T follicular helper cell (primary cell): ENCODE data around the gene FOXD3.
"Not testable (repeated sequence)": the region's sequence is repeated elsewhere in the genome, so short reads cannot be mapped to it uniquely, and the experiment has no call there.

ENCODE experiments used
- DNase-seq: peaks from one replicate; pipeline ENCODE4 v3.0.0-alpha.2; 2020; ENCODE audit warnings: low read depth

FOXD3 gene

GRCh38 chr1:63321066-63321784 lies 1.1 kb upstream of the FOXD3 start:
- DNase-seq = no peak

GRCh38 chr1:63321785-63322113 lies 618 bp upstream of the FOXD3 start:
- DNase-seq = no peak

- DNase-seq = peak; percentile 22
Measured at GRCh38 chr1:63322944-63323864, 837 bp downstream of the FOXD3 start.

- no peak for DNase-seq
Measured at GRCh38 chr1:63323865-63324778, 1.8 kb downstream of the FOXD3 start.

- no peak for DNase-seq
Measured at GRCh38 chr1:63324779-63325119, 2.4 kb downstream of the FOXD3 start.

GRCh38 chr1:63325279-63325985 lies 3.1 kb downstream of the FOXD3 start:
- no peak for DNase-seq

GRCh38 chr1:63326106-63326472 lies 3.7 kb downstream of the FOXD3 start:
- no peak for DNase-seq

- no peak for DNase-seq
Measured at GRCh38 chr1:63326473-63327380, 4.4 kb downstream of the FOXD3 start.

- DNase-seq = no peak
Measured at GRCh38 chr1:63327417-63328054, 5.2 kb downstream of the FOXD3 start.

- no peak for DNase-seq
Measured at GRCh38 chr1:63328122-63328521, 5.8 kb downstream of the FOXD3 start.

- DNase-seq = no peak
Measured at GRCh38 chr1:63328781-63329180, 6.4 kb downstream of the FOXD3 start.

- no peak for DNase-seq
Measured at GRCh38 chr1:63329621-63330330, 7.4 kb downstream of the FOXD3 start.

GRCh38 chr1:63330331-63330916 lies 8.1 kb downstream of the FOXD3 start:
- DNase-seq = no peak

- no peak for DNase-seq
Measured at GRCh38 chr1:63342402-63342801, 20.0 kb downstream of the FOXD3 start.

GRCh38 chr1:63343922-63344321 lies 21.6 kb downstream of the FOXD3 start:
- no peak for DNase-seq

GRCh38 chr1:63350320-63350719 lies 28.0 kb downstream of the FOXD3 start:
- DNase-seq = no peak

GRCh38 chr1:63352736-63353135 lies 30.4 kb downstream of the FOXD3 start:
- no peak for DNase-seq

GRCh38 chr1:63356234-63356633 lies 33.9 kb downstream of the FOXD3 start:
- DNase-seq = not testable (repeated sequence)

- no peak for DNase-seq
Measured at GRCh38 chr1:63359561-63359960, 37.2 kb downstream of the FOXD3 start.
